HG02938 (cell line): ENCODE results near the gene CHD2.
A peak's percentile ranks its signal among the peaks of the same experiment; 100 is the strongest.
"Not testable (repeated sequence)": the region's sequence is repeated elsewhere in the genome, so short reads cannot be mapped to it uniquely, and the experiment has no call there.

Experiments used
- ATAC-seq: cut with Tn5 transposase; IDR thresholded peaks from one replicate; pipeline ENCODE4 v1.9.1; 2021; ENCODE audit warnings: mild to moderate bottlenecking, moderate library complexity; ENCODE audit not compliant: unreplicated experiment

Gene CHD2

GRCh38 chr15:92899948-92900730 is at the start of gene CHD2:
TSS of gene CHD2 (plus strand) at chr15:92900324. CDS start at chr15:92901238, 914 bp downstream.
- peak; percentile 80 for ATAC-seq

DNA sequence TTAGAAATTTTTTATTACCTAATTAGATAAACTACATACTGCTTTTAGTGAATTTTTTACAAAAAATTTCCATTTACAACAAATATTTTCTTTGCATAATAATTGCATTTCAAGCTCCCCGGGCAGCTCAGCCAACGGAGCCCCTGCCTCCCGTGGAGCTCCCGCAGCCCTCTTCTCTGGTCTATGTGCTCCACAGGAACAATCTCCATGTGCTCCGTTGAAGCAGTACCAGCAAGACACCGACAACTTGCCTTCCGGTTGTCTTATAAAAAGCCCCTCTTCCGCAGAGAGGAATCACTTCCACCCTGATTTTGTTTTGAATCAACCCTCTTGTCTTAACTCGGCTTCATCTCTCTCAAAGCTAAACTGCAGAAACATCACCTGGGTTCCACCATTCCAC is 46.9 kb upstream of the CHD2 start:
- ATAC-seq = no peak

- ATAC-seq = no peak
Observed at GRCh38 chr15:92861742-92862141, 38.4 kb upstream of the CHD2 start.

- no peak for ATAC-seq
Observed at GRCh38 chr15:92864127-92864814, 35.9 kb upstream of the CHD2 start.

GRCh38 chr15:92869263-92869940 is 30.7 kb upstream of the CHD2 start:
- ATAC-seq = no peak

- no peak for ATAC-seq
Observed at GRCh38 chr15:92870010-92870591, 30.0 kb upstream of the CHD2 start.

DNA sequence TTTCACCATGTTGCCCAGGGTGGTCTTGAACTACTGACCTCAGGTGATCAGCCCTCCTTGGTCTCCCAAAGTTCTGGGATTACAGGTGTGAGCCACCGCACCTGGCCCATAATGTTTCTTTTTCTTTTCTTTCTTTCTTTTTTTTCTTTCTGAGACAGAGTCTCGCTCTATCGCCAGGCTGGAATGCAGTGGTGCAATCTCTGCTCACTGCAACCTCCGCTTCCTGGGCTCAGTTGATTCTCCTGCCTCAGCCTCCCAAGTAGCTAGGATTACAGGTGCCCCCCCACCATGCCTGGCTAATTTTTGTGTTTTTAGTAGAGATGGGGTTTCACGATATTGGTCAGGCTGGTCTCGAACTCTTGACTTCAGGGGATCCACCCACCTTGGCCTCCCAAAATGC is 27.2 kb upstream of the CHD2 start:
- not testable (repeated sequence) for ATAC-seq

- ATAC-seq = no peak
Observed at GRCh38 chr15:92877000-92877399, 23.1 kb upstream of the CHD2 start.

DNA sequence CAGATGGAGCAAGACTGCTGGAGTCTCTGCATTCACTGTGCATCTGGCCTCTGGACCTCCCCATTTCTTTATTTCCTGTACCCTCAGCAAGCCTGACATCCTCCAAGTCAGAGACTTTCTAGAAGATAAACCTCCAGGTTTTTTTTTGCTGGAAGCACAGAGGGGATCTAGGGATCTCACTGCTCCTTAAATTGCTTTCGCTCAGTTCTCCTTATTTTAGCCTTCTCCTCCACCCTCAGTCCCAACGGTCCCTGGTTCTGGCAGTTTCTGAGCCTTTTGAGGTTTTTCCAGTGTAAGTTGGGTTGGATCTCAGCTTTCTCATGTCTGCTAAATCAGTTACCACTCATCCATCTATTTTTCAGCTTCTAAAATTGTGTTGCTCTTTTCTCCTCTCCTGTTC is 22.7 kb upstream of the CHD2 start:
- no peak for ATAC-seq

GRCh38 chr15:92878593-92879053 is 21.5 kb upstream of the CHD2 start:
- no peak for ATAC-seq

- ATAC-seq = no peak
Observed at GRCh38 chr15:92879949-92880725, 20.0 kb upstream of the CHD2 start.

GRCh38 chr15:92880796-92881195 is 19.3 kb upstream of the CHD2 start:
- no peak for ATAC-seq

- ATAC-seq = no peak
Observed at GRCh38 chr15:92881211-92881754, 18.8 kb upstream of the CHD2 start.

- ATAC-seq = peak; percentile 96
Observed at GRCh38 chr15:92881802-92882696, 18.1 kb upstream of the CHD2 start.

GRCh38 chr15:92882697-92883162 is 17.4 kb upstream of the CHD2 start:
- peak; percentile 48 for ATAC-seq

DNA sequence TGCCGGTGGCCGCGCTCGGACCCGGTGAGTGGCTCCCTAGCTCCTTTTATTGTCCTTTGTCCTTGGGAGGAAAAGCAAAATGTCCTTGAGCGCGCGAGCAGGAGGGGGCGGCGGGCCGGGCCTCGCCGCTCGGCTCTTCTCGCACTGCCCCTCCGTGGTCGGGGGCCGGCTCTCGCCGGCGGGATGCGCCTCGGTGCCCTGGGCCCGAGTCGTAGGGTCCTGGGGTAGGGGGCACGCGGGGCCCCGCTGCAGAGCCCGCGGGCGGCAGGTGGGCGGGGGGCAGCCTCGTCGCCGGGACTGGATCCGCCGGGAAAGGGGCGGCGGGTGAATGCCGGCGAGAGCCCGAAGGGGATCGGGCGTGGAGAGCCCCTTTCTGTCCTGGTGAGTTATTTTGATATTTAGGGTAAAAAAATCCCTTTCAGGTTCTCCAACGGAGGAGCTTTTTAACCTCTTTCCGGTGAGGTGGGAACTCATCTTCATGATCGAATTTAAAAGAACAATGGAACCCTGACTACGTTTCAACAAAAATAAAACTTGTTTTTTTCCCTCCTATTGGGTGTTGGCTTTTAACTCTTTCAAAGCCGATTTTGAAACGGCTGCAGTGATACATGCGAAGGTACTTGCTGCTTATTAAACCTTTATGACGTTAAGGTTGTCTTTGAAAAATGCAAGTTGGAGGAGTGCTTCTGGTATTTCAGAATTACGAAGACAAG is 16.8 kb upstream of the CHD2 start:
- ATAC-seq = no peak

DNA sequence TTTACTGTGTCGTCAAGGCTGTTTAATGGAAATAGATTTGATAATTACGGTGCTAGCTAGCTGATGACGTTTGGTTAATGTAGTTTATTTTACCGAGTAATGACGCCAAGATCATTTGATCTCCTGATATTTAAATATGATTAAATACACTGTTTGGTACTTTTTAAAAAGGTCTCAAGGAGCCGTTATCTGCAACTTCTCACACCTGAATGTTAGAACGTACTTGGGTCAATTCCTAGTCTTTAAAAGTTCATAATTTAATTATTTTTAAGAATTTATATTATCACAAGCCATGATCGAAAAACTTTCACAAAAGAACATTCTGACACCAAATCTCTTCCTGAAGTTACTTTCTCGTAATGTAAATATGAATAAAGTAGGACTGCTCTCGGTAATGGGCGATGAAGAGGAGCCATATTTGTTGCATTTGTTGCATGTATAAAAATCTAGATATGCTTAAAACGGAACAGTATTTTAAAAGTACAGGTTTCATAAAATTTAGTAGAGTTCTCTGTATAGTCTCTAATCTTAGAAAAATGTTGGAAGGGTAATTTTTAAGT is 16.2 kb upstream of the CHD2 start:
- no peak for ATAC-seq
